ENCODE data around the gene HRH4.

Gene HRH4

DNA sequence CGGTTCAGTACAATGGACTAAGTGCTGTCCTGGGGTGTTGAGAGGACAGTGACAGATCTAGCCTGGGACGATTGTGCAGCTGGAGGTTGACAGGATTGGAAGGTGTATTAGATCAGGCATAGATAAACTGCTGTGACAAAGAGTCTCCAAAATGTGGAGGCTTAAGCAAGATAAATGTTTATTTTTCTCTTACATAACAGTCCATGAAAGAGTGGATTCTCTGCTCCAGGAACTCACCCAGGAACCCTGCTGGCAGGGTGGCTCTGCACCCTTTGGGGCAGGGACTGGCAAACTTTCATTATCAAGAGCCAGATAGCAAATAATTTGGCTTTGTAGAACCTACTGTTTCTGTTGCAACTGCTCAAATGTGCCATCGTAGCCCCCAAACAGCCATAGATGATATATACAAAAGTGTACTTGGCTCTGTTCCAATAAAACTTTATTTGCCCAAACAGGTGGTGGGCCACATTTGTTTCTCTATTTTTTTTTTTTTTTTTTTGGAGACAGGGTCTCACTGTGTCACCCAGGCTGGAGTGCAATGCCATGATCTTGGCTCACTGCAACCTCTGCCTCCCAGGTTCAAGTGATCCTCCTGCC is 9.7 kb downstream of the HRH4 start:
- no peak for DNase-seq

DNA sequence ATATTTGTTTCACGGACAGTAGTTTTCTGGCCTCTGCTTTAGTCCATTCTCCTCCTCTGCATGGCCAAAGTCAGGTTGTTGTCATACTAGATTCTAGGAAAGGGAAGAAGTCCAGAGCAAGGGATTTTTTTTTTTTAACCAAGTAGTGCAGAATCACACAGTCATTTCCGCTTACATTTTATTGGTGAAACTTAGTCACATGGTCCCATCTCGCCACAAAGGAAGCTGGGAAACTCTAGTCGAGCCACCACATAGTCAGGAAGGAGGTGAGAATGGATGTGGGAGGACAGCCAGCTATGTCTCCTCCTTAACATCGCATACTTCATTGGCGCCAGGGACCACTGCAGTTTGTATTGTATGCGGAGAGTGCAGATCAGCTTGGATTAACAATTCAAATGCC is 10.4 kb downstream of the HRH4 start:
- DNase-seq: no peak

DNA sequence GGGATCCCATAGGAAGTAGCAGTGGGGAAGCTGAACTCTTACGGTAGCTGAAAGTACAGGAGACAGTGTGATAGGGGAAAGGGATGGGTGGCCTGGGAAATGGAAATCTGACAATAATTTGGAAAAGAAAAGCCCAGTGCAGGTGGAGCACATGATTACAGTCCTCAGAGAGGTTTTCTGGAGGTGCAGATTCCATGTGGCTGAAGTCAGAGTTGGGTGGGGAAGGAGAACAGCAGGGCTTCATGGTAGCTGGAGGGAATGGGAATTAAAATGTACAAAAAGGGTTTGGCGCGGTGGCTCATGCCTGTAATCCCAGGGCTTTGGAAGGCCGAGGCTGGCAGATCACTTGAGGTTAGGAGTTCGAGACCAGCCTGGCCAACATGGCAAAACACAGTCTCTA is 12.2 kb downstream of the HRH4 start:
- DNase-seq: no peak

DNA sequence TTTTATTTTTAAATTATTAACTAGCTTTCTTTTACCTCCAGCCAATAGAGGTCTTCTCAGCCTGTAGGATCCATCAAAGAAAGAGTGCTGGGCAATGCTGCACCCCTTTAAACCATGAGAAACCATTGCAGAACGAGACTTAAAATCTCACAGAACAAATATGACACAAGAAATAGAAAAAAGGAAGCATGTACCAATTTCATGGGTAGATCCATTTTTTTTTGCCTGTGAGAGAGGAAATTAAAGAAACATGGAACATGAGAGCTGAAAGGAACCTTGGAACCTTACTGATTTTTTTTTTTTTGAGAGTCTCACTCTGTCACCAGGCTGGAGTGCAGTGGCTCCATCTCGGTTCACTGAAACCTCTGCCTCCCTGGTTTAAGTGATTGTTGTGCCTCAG is 14.0 kb downstream of the HRH4 start:
- DNase-seq: no peak

DNA sequence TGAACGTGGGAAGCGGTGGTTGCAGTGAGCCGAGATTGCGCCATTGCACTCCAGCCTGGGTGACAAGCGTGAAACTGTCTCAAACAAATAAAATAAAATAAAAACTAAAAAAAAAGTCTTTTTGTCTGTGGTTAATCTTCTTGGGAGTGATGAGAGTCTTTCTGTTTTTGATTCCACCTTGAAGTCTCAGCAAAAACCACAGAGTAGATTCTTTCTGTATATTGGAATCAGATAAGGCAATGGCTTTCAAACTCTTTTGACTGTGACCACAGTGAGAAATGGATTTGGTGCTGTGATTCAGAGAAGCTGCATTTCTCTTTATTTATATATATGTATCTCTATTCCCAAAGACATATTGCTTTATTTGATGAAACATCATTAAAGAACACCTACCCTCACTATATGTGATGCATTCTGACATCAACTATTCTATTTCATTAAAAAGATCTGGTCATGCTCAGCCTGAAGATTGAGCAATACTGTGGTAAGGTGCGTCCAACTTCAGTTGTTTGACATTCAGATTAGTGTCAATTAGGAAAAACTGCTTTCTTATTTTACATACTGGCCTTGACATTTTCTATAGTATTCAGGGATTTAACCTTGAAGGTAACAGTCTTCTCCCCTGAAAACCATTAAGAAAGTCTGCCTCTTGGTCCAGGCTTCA is 15.6 kb downstream of the HRH4 start:
- no peak for DNase-seq

DNA sequence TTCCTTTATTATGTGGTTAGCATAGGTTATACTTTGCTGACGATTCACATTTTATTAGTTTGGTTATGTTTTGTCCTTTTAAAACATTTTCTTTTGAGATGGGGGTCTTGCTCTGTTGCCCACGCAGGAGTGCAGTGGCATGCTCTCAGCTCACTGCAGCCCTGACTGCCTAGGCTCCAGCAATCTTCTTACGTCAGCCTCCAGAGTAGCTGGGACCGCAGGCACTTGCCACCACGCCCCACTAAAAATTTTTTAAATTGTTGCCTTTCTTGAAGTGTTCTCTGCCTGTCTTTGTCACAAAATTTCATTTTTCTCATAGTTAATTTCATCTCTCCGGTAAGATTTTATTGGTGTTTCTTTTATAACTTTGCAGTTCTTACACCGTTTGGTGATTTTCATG is 18.9 kb downstream of the HRH4 start:
- DNase-seq: no peak

DNA sequence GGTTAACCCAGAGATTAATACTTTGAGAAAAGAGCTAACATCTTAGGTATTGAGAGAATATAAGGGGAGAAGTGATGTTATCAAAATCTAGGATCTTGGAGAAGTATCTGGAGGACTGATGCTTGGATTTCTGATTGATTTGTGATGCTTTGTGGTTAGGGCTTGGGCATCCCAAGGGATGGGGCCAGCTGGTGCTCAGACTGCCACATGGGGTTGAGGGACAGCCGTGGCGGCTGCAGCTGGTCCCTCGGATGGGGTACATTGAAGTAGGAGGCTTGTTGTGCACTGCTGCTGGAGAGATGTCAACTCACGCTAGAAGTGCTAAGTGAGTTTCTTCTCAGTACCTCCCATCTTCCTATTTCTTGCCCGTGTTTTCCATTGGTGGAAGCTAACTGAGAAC is 22.4 kb downstream of the HRH4 start:
- no peak for DNase-seq

DNA sequence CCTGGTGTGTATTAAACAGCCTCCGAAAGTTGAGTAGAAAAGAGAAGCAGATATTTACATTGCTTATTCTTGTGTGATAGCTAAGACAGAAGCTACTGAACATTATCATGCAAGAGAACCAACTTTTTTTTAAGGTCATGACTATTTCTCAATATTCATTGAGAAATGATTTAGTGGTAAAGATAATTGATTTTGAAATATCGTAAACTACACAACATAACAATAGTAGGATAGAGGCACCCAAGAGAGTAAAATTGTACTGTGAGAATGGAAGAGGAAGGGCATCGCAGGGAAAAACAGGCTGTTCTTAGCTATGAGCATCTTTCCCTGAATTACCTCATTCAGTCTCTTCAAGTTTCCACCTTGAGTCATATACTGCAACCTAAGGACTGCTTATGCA is 25.2 kb downstream of the HRH4 start:
- no peak for DNase-seq

DNA sequence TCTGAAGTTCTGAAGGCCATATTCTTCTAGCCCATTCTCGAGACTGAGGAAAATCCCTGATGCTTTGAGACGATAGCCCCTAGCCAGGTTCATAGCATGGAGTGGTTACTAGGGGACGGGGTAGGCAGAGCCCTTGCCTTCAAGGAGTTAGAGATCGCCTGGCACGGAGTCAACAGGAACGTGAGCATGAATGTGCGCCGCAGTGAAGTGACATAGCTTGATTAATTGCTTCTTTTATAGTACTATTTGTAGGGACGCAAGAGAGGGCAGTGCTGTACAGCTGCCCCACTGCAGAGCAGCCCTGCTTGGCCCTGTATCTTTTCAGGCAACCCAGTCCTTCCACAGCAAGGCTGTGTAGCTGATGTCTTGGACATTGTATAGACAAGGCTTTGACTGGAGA is 26.2 kb downstream of the HRH4 start:
- DNase-seq: no peak

DNA sequence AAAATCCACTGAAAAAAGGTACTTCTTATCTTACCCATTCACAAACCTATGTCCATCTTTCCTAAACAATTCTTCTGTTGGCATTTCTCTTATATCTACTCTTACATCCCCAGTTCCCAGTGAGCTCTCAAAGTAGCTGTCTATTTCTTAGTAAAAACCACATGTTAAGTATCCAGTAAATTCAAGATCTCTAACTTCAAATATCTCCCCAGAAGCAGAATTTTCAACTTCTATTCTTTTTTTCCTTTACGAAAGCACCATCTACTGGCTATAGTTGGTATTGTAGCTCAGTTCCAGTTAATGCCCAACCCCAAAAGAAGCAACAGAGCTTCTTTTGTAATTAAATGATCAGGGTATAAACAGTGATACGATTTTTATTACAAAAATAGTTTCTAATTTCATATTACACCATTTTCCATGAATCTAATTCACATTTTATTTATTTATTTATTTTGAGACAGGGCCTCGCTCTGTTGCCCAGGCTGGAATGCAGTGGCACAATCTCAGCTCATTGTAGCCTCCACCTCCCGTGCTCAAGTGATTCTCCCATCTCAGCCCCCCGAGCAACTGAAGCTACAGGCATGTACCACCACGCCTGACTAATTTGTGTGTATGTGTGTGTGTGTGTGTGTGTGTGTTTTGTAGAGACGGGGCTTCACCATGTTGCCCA is 28.5 kb downstream of the HRH4 start:
- DNase-seq: no peak

DNA sequence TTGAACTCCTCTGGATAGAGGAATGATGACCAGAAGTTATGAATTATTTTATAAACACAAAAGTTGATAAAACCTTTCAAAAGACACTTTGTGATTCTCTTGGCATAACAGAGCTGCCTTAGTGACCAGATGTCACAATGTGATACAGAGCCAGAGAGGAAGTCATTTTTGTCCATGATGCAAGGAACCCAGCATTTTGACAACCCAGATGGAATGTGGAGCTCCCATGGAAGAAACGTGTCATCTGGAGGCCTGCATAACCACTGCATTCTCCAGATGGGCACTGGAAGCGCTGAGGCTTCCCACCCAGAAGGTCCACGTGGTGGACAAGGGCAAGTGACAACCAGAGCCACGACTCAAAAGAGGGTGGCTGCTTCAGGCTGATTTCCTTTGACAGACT is 30.1 kb downstream of the HRH4 start:
- DNase-seq: no peak

DNA sequence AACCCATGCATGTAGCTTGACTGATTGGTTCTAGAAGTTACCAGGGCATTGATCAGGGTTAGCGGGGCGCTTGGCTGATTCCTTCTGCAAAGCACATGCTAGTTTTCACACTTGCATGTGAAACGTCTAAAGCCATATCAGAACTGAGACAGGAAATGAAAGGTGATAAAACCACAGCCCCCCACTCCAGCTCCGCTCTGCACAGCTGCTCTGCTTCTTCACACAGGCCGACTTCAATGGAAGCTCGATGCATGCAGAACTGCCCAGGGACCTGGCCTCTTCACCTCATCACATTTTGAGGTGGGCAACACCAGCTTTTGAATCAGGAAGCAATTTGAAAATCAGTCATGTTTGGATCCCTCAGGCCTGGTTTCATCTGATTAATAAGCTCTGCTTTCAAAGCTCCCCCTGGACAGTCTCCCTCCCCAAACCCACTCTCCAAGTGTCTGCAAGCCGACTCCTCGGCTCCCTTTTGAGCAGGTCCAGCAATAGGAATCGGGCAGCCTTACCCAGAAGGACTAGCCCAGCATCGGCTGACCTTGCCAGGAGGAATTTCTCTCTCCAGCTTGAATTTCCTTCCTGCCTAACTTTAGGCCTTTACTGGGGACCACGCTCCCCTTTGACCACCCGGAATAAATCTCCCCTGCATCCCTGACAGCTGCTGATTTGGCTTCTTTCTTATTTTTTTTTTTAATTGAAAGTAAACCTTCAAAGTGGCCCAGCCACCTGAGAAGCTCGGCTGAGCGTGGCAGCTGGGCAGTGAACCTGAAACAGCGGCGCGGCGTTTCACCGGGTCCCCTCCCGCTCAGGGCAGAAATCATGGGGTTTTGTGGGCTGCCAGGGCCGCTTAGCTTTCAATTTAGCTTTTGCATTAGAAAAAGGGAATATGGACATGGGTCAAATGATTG is 31.7 kb downstream of the HRH4 start:
- no peak for DNase-seq

DNA sequence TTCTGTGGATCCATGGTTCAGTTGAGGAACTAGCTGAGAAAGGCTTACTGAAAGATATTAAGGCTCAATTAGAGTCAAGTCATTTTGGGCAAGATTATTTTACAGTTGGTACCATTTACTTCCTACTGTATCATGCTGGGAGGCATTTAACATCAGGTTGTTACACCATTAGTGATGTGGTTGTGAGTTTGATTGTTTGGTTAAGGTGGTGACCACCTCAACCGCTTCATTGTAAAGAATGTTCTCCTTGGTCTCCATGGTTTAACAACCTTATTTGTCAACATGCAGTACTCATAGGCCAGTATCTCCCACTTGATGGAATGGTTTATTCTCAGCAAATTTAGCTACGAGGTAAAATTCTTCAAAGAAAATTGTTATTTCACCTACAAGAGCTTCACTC is 34.1 kb downstream of the HRH4 start:
- DNase-seq: no peak

DNA sequence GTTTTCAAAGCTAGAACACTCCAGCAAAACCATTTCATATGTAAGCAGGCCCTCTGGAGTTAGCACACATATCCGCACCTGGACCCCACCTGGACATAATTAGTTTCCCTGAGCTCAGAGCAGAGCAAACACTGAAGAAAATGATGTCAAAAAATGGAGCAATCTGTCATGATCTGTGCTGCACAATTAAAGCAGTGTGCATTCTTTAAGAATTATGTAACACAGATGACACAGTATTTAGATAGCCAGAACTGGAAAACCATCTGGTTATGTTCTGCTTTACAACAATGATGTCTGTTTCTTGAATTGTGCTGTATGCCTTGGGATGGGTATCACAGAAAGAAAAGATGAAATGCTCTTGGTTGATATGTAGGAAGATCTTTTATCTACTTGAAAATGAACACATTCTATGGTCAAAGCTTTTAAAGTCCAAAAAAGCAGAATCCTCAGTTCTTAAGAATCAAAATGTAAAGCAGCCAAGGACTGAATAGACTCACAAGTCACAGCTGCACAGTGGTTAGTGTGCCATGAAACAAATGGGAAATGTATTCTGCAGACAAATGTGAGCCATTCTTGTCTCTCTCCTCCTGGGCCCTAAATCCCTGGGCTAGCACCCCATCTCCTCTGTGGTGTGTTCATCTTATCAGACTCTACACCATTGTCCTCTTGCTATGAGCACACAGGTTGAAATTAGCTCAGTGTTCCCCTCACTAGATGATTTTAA is 36.8 kb downstream of the HRH4 start:
- DNase-seq: no peak

DNA sequence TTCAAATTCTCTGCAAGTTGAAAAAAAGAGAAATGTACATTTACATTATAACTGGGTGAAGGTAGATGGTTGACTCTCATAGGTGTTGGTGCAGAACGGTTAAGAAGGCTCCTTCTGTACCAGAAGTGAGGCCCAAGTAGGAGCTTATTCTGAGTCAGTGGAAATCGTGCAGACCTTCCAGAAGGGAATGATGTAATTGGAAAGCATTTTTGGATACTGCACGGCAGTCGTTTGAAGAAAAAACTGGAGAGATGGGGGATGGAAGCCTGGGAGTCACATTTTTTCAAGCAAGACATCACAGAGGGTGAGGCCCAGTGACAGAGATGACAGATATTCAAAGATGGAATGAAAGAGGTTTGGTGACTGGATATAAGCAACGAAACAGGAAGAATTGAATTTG is 39.4 kb downstream of the HRH4 start:
- DNase-seq: no peak

DNA sequence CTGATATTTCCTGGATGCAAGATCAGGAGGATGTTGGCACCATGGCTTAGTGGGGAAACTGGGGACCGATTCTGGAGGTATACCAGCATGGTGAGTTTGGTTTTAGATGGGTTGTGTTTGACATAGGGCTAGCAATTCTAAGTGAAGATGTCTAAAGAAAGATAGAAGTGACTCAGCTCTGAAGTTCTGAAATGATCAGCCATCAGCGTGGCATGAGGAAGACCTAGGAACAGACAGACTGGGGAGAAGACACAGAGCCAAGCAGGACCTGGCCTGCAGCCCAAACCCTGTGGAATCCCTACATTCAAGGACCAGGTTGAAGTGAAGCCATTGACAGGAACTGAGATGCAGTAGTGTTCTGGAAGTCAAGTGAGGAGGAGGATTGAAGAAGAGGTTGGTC is 39.8 kb downstream of the HRH4 start:
- DNase-seq: no peak

DNA sequence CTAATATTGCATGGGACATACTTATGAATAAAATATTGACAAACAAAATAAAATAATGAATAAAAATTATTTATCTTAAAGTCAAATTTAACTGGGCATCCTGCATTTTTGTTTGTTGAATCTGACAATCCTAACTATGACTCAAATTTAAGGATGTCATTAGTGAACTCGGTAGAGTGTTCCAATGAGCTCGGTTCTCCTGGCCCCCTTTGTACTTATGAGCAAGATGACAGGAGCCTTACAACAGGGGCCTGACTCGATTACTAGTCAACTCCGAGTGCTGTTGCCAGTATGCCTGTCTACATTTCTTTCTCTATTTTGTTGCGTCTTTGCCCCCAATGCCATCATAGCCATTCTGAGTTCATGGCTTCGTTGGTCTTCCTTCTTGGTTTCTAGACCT is 40.3 kb downstream of the HRH4 start:
- no peak for DNase-seq

DNA sequence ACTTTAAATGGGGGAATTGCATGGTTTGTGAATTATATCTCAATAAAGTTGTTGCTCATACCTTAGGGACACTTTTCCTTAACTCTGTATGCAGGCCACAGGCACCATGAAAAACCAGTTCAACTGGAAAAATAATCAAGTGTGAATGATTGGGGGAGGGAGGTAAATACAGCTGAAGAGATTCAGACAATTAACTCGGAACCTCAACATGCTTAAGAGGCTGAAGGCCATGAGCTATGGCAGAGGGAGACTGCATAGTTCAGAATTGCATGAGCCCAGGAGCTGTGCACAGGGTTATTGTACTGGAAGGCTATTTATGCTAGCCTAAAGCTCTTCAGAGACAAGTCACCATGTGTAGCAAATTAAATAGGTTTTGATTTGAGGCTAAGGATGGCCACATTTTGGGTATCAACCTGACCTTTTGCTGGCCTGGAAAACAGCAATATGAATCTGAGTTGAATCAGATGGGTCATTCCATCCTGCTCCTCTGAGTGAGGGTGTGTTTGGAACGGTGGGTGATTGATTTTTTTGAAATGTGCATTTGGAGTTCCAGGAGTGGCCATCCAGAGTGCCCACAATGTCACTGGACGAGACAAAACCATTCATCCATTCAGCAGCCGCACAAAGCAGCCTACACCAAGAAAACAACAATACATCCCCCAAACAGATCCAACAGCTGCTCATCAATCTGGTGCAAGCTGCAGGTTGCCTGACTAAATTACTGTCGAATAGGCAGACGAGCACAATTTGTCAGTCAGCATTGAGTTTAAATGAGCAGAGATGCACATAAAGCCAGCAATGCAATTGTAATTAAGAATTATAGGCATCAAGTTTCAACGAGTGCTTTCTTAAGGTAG is 42.5 kb downstream of the HRH4 start:
- no peak for DNase-seq

DNA sequence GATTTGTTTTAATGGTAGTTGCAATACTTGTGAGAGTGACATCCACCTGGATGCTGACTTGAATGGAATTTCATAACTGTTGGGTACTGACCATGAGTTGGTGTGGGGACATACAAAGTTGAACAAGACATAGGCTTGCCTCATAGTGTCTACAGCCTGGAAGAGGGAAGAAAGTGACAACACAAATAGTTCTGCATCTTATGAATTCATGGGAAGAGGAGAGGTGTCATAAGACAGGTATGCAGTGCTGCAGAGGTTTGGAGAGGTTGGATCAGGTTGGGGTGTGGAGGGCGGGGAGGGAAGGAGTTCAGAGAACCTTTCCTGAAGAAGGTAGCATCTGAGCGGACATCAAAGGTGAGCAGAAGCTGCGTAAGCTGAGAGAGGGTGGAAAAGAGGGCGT is 44.0 kb downstream of the HRH4 start:
- DNase-seq: no peak

DNA sequence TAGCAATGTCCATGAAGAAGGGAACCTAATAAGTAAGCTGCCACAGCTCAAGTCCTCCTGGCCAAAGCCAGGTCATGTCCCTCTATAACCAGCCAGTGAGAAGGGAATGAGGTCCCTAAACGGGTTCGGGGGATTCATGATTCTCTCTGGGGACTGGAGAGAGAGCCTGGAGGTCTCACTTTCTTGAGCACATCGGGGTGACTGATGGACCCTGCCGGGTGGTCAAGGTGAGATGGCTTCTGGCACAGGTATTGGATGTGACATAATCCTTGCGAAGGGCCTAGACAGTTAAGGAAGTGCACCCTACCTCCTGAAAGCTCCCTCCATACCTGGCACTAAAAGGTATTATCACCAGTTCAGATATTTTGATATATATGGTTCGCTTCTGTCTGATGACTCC is 45.7 kb downstream of the HRH4 start:
- DNase-seq: no peak

DNA sequence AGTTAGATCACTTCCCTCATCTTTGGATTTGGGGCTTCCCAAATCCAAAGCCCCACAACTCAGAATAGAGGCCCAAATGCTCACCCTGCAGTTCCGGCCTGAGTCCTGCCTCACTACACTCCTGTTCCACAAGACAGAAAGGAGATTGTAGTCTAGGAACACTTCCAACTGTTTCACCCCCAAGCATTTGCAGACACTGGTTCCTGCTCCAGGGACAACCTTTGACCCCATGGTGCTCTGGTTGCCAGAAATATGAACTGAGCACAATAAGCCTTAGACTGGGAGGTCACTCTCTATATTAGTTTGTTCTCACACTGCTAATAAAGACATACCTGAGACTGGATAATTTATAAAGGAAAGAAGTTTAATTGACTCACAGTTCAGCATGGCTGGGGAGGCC is 49.0 kb downstream of the HRH4 start:
- no peak for DNase-seq

DNA sequence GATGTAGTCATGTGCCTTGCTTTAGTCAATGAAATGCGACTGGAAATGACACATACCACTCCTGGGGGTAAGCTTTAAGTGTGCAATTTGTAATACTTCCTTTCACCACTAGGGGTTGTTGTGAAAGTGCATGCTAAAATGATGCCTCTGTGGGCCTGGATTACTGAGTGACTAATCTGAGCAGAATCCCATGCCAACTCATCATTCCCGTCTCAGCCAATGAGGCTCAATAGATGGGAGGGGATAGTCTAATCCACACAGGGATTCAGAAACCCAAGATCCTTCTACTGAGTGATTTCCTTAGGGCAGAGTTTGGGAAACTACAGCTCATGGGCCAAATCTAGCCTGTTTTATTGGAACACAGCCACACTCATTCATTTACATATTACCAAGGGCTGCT is 54.0 kb downstream of the HRH4 start:
- DNase-seq: no peak
